Peyer's patch (tissue), 4 donors: Measurements from ENCODE around the gene MFN2.

Experiments used
- POLR2A ChIP-seq, 2 donors: fragments of 450-650 bp; IDR thresholded peaks; one replicate each; pipeline ENCODE4 v1.5.1; 2017; ENCODE audit warnings: antibody characterized with exemption in 2 of 2, mild to moderate bottlenecking in 2 of 2, moderate library complexity in 2 of 2
- TF ChIP-seq, protein P1 (sequence below), 6 experiments: fragments of 450-650 bp in 4 of 6; fragments of 200-600 bp in 2 of 6; sonication (generic) in 1 of 6; IDR thresholded peaks; one replicate each; pipeline ENCODE4 v1.5.1; 2017 to 2019; ENCODE audit warnings: antibody characterized with exemption in 6 of 6, mild to moderate bottlenecking in 3 of 6, moderate library complexity in 1 of 6

DNA sequence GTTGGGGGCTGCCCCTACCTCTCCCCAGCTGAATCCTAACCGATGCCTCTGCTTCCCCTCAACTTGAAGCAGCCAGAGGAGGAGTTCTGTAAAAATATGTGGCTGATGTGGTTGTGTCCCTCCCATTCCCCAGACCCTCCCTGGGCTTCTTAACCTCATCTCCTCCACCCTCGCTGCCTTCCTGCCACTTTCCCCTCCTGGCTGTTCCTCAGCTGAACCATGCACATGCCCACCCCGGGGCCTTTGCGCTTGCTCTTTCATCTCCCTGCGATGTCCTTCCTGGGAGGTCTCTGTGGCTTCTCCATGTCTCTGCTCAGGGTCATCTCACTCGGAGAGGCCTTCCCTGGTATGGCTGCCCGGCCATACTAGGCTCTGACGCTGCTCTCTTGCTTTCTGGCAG is 48.0 kb downstream of the MFN2 start:
- TF ChIP-seq, protein P1, sequence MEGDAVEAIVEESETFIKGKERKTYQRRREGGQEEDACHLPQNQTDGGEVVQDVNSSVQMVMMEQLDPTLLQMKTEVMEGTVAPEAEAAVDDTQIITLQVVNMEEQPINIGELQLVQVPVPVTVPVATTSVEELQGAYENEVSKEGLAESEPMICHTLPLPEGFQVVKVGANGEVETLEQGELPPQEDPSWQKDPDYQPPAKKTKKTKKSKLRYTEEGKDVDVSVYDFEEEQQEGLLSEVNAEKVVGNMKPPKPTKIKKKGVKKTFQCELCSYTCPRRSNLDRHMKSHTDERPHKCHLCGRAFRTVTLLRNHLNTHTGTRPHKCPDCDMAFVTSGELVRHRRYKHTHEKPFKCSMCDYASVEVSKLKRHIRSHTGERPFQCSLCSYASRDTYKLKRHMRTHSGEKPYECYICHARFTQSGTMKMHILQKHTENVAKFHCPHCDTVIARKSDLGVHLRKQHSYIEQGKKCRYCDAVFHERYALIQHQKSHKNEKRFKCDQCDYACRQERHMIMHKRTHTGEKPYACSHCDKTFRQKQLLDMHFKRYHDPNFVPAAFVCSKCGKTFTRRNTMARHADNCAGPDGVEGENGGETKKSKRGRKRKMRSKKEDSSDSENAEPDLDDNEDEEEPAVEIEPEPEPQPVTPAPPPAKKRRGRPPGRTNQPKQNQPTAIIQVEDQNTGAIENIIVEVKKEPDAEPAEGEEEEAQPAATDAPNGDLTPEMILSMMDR (IDR thresholded peaks at IDR 0.05) = no peak
- TF ChIP-seq POLR2A (IDR thresholded peaks at IDR 0.05) = no peak
